ENCODE data around the gene HEXB.

HEXB gene

DNA sequence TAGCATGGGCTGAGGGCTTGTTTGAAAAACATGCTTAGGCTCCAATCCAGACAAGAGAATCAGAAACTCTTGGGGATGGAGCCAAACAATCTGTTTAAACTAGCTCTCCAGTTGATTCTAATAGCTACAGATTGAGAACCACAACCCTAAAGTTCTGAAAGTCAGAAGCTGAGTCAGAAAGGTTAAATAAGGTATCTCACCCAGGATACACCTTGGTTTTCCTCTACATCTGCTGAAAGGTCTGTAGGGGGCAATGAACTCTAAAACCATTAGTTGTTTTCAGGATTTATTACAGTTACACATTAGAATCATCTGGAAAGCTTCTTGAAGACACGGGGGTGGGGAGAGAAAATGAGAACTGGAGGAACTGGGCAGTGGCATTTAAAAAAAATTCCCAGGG is 76.2 kb downstream of the HEXB start:
- DNase-seq = no peak

DNA sequence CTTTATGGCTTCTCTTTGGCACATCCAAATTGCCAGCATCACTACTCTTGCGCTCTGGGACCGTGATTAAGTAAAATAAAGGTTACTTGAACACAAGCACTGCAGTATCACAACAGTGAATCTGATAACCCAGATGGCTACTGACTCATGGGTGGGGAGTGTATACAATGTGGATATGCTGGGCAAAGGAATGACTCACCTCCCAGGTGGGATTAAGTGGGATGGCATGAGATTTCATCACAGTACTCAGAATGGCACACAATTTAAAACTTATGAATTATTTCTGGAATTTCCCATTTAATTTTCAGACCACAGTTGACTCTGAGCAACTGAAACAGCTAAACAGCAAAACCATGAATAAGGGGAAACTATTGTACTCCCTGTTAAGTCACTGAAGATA is 77.6 kb downstream of the HEXB start:
- DNase-seq = no peak

DNA sequence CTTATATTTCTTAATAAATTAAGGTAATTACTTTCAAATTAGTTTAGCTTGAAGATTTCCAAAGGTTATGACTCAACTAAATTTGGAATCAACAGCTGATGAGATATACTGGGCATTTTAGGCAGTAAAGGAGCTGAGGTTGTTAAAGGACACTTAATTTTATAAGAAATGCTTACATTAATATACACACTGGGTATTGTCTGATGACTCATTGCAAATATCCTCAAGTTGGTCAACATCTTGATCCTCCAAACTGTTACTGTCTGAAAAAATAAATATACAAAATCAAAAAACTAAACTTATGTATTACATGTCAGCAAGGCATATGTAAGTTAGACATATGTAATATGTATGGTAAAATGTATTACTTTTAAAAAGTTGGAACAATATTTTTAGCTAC is 78.5 kb downstream of the HEXB start:
- DNase-seq = no peak

DNA sequence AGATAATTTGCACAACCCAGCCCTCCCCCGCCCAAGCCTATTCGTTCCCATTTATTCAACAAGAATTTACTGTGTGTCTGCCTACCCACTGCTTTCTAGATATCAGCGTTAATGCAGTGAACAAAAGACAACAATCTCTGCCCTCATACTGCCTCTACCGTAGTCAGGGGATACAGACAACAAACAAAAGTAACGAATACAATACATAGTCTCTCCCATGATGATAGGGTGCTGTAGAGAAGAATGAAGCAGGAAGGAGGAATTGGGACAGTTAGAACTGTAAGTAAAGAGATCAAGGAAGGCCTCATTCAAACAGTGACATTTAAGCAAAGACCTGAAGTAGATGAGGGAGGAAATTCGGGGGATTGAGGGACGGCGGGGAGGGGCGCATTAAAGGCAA is 80.2 kb downstream of the HEXB start:
- peak; percentile 73 to 94 for DNase-seq

DNA sequence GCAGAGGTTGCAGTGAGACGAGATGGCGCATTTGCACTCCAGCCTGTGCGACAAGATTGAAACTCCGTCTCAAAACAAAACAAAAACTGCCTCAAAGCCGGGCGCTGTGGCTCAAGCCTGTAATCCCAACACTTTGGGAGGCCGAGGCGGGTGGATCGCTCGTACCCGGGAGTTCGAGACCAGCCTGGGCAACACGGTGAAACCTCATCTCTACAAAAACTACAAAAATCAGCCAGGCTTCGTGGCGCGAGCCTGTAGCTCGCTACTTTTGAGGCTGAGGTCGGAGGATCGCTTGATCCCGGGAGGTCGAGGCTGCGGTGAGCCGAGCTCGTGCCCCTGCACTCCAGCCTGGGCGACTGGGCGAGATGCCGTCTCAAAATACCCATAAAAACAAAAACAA is 80.9 kb downstream of the HEXB start:
- DNase-seq = no peak

DNA sequence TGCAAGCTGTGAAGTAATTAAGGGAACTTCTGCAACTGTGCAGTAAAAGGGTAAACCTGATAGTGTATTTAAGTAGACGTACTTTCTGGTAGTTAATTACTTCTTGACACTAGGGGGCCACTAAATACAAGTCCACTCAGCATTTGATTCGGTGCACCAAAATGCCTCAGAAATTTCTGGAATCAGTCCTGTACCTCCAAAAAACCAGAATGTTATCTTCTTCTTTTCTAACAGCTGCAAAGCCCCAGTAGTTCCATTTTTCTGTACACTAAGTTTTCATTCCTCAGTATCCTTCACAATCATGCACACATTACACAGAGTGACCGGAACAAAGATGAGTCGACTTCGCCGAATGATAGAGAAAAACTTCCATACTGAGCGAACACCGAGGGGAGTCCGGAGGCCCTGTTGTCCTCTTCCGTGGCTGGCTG is 81.4 kb downstream of the HEXB start:
- peak; percentile 21 to 22 for DNase-seq

DNA sequence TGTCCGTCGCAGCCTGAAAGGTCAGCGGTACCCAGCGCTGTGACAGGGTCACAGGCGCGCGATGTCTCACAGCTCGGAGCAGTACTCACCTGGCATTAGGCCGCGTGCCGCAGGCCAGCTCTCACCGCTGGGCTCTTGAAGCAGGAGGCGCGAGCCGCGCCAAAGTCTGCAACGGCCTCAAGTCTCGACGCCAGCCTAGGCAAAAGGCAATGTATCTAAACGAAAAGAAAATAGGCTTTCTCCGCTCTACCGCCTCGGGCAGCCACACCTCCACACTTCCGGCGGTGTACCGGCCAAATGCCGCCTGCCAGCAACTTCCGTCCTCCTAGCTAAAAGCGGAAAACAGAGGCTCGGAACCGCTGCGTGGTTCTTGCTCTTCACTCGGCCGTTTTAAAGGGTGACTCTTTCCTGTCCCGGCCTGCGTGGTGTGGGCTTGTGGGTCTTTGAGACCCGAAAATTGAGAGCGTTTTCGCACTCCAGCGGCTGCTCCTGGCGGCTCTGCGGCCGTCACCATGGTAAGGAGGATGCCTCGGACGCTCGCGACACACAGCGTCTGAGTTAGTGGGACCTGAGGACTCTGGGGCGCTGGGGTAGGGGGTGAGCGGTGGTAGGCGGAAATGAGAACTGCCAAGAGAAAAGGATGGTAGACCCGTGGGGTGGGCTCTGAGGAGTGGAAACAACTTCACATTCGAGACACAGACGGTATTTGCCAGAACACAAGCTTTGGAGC is 82.0 kb downstream of the HEXB start, which contains the start of the genes GFM2 and NSA2:
Gene GFM2, minus strand, starts transcription at position 269 of the 730 bp plus-strand sequence. CDS start 3,375 bp downstream, outside the sequence.
Gene NSA2, plus strand, starts transcription at position 401 of the 730 bp plus-strand sequence. Its CDS starts 112 bp downstream, at position 513.
- peak; percentile 85 to 94 for DNase-seq

DNA sequence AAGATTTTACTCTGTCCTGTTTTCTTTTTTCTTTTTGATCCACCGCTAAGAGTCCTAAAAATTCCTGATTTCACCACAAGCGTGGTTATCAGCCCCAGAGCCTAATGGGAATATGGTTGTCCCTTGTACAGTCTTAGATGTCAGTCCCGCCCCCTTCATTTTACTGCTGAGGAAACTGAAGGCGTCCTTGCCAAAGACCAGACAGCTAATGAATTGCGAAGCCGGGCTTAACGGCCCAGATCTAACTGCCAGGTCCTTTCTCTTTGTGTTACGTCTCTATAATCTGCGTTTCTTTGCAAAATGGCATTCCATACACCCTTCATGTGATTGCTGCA is 82.5 kb downstream of the HEXB start:
- DNase-seq = no peak

All from NCI-H2081 (cell line).